DMS114 treated with DMSO at 0.1 percent for 48 hours (cell line): Measurements from ENCODE around the gene MAGEH1.
"Not testable (repeated sequence)": the region's sequence is repeated elsewhere in the genome, so short reads cannot be mapped to it uniquely, and the experiment has no call there.

Source experiments
- DNase-seq: peaks from one replicate; lab custom pipeline; 2025; ENCODE audit not compliant: unreplicated experiment; lab: John Stamatoyannopoulos, UW

MAGEH1 gene, protein sequence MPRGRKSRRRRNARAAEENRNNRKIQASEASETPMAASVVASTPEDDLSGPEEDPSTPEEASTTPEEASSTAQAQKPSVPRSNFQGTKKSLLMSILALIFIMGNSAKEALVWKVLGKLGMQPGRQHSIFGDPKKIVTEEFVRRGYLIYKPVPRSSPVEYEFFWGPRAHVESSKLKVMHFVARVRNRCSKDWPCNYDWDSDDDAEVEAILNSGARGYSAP

DNA sequence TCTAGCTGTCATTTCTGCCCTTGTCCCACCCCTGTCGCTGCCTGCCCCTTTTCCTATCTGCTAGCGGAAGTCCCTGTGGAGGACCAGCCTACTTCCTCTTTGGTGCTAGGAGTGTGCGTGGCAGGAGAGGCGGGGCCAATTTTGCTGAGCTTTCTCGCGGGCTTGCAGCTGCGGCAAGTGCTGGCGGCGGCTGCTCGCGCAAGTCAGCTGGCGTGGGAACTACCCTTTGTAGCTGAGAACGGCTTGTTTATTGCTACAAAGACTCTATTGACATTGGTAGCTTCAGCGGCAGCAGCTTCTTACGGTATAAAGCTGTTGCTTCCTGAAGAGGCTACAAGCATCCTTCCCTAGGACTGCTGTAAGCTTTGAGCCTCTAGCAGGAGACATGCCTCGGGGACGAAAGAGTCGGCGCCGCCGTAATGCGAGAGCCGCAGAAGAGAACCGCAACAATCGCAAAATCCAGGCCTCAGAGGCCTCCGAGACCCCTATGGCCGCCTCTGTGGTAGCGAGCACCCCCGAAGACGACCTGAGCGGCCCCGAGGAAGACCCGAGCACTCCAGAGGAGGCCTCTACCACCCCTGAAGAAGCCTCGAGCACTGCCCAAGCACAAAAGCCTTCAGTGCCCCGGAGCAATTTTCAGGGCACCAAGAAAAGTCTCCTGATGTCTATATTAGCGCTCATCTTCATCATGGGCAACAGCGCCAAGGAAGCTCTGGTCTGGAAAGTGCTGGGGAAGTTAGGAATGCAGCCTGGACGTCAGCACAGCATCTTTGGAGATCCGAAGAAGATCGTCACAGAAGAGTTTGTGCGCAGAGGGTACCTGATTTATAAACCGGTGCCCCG is at the start of gene MAGEH1:
Gene MAGEH1 (plus strand): TSS at position 138 of the 843 bp plus-strand sequence. CDS start 248 bp downstream, at position 386.
- DNase-seq: peak; percentile 82

DNA sequence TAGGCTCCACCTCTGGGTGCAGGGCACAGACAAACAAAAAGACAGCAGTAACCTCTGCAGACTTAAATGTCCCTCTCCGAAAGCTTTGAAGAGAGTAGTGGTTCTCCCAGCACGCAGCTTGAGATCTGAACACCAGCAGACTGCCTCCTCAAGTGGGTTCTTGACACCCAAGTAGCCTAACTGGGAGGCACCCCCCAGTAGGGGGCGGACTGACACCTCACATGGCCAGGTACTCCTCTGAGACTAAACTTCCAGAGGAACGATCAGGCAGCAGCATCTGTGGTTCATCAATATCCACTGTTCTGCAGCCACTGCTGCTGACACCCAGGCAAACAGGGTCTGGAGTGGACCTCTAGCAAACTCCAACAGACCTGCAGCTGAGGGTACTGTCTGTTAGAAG is 24.8 kb upstream of the MAGEH1 start:
- not testable (repeated sequence) for DNase-seq

DNA sequence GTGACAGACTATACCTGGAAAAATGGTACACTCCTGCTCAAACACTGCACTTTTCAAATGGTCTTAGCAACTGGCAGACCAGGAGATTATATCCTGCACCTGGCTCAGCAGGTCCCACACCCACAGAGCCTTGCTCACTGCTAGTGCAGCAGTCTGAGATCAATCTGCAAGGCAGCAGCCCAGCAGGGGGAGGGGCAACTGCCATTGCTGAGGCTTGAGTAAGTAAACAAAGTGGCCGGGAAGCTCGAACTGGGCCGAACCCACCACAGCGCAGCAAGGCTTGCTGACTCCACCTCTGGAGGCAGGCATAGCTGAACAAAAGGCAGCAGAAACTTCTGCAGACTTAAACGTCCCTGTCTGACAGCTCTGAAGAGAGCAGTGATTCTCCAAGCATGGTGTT is 8.5 kb upstream of the MAGEH1 start:
- DNase-seq: not testable (repeated sequence)

DNA sequence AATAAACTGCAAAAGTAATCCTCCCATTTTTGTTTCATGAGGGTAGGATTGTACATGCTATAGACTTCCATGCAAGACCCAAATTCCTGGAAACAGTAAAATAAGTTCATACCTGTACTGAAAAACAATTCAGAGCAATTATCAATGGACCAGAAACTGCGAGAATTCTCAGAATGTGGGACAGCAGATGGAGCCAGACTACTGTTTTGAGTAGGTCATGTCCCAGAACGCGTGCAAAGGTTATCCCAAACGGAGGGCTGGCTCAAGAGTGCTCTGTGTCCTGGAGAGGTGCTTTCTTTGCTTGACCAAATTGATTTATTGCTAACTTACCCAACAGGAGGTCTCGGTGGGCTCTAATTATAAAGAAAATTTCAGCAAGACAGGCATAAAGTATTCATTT is 1.7 kb upstream of the MAGEH1 start:
- peak; percentile 4 for DNase-seq

DNA sequence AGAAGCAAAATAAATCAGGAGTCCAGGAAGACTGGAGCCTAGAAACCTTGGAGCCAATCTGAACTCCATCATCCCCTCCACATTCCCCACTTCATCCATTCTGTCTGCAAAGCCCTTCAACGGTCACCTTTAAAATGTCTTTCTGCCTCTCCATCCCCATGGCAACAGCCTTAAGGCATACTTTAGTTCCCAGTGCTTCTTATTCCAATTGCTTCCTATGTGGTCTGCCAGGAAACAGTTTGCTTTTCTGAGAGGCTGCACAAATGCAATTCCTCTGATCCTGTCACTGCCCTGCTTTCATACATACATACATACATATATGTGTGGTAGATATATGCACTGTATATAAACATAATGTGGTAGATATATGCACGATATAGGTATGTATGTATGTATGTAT is 786 bp upstream of the MAGEH1 start:
- DNase-seq: no peak

DNA sequence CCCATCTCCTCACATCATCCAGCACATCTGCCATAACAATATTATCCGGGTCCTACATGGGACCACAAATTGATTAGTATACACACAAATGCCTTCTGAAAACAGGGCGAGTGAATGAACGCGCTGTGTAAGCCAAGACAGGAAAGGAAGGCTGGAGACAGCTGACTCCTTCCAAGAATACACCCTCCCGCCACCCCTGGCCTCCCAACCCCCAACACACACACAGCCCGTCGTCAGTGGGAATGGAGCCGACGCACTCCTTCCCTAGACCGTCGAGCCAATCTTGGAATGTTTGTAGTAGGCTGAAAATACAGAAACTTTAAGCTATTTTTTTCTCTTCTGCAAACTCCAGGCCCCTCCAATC is 319 bp upstream of the MAGEH1 start:
- DNase-seq: no peak

DNA sequence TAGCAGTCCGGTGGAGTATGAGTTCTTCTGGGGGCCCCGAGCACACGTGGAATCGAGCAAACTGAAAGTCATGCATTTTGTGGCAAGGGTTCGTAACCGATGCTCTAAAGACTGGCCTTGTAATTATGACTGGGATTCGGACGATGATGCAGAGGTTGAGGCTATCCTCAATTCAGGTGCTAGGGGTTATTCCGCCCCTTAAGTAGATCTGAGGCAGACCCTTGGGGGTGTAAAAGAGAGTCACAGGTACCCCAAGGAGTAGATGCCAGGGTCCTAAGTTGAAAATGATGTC is 852 bp downstream of the MAGEH1 start:
- DNase-seq: no peak

DNA sequence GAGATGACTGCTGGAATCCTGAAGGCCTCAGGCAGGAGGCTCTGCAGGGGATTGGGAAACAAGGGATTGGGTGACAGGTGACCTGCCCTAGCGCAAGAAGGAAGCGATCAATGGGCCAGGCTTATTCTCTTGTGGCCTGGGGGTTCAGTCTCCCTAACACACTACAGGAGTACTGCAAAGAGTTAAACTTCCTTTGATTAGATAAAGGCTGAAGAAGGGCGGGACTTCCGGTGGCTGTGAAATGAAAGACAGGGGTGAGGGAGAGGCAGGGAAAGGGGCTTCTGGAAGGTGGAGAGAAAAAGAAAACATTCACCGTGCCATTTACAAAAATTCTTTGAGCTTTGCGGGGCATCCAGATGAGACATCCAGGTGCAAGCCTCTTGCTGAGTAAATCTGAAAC is 3.8 kb downstream of the MAGEH1 start:
- not testable (repeated sequence) for DNase-seq

DNA sequence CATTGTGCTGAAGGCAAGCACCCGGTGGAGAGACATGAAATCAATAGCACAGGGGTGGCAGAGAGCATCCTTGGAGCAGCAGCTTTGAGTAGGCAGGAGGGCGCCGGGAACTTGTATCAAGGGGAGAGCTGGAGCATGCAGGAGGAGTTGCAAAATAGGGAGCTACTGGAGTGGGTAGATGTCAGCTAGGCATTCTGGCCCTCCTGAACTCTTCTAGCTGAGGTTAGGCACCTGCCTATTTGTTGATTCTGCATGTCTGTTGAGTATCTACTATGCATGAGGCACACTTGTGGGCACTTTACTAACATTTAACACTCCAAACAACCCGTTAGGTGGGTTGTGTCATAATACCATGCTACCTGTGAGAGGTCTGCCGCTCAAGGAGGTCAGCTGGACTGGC is 7.5 kb downstream of the MAGEH1 start:
- DNase-seq: not testable (repeated sequence)

DNA sequence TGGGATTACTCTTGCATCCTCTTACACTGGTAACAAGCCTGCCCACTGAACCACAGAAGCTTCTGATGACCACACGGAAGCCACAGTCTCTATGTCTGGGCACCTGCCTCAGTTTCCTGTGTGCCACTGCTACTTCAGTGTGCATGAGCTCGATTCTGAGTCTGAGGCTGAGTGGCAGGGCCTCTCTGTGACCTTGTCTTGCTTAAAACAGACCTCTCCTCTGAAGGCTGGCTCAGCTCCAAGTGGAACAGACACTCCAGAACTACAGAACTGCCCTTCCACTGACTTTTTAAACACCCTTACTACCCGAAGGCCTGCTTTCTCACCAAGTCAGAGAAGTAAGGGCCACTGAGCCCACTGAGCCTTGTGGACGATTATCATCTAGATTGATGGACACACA is 8.0 kb downstream of the MAGEH1 start:
- not testable (repeated sequence) for DNase-seq

DNA sequence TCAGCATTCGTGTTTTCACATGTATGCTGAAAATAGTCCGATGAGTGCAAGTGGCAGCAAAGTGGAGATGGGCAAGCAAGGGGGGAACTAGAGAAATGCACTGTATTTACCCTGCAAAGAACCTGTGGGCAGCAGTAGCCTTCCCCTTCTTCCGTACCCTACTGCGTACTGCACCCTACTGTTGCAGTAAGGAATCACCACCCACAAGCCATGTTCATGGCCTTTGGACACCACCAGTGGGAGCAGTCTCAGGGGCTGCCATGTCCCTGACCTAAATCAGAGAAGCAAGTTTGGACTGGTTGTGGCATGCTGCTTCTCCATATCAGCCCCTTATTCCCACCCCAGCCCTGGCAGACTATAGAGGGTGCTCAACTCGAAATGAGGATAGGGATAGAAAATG is 12.1 kb downstream of the MAGEH1 start:
- DNase-seq: not testable (repeated sequence)

DNA sequence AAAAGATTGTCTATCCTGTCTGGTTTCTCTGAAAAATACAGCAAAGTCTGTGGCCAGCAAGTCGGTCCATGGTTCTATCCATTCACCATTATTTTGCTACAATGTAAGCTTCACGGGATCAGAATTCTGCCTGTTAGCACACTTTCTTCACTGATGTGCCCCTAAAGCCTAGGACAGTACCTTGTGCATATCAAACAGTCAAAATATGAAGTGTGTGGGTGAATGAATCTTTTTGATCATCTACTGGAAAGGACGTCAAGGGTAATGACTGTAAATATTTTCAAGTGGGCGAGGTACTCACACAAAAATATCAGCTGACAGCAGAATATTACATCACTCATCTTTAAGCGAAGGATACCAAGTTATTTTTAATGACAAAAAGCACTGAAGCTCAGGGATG is 13.2 kb downstream of the MAGEH1 start:
- not testable (repeated sequence) for DNase-seq

DNA sequence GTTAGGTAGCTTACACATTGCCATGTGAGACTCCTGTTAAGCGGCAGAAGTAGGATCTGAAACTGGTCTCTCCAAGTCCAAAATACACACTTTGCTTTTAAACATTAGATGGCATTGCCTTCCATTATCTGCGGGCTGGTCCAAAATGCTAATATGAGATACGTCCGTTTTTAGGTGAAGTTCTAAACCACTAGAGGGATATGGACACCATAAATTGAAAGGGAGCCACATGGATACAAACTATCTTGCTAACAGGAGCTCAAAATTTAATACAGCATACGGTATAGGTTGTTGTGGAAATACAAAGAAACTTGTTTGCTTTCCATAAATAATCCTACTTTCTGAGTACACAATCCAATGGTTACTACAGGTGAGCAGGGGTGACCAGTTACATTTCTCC is 13.9 kb downstream of the MAGEH1 start:
- not testable (repeated sequence) for DNase-seq

DNA sequence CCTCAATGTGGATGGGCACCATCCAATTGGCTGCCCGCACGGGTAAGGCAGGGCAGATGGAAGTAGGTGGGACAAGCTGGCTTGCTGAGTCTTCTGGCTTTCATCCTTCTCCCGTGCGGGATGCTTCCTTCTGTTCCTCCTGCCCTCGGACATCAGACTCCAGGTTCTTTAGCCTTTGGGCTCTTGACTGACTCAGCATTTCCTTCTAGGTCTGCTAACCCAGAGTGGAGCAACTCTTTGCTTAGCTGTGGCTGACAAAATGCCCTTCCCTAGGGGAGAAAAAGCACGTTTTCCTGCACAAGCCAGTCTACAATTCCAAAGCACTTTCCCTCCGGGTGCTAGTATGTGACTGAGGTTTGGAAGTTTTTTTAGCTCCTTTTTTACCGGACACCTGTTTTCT is 28.0 kb downstream of the MAGEH1 start:
- DNase-seq: not testable (repeated sequence)

DNA sequence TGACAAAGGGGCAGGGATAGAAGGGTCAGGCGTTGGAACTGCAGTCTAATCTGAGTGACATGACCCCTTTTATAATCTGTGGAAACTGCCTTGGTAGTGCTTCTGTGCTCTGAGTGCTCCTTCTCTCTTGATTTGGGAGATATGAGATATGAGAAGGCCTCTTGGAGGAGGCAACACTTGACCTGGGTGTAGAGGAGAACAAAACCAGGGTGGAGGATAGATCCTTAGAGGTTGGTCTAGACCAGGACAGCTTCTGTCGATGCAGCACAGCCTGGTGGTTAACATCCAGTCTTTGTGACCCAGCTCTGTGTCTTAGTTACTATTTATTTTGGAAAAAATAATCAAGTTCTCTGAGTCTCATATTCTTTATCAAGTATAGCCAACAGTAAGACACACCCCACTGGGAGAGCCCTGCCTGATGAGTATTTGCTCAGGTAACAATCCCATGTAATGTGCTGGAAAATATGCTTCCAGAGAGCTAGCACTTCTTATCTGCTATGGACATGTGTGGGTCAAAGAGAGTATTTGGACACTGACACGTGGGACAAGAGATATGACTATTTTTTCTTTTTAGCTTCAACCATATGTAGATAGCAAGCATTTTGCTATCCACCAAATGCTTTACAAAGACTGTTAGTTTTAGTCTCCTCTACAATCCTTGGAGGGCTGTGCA is 28.6 kb downstream of the MAGEH1 start:
- no peak for DNase-seq

DNA sequence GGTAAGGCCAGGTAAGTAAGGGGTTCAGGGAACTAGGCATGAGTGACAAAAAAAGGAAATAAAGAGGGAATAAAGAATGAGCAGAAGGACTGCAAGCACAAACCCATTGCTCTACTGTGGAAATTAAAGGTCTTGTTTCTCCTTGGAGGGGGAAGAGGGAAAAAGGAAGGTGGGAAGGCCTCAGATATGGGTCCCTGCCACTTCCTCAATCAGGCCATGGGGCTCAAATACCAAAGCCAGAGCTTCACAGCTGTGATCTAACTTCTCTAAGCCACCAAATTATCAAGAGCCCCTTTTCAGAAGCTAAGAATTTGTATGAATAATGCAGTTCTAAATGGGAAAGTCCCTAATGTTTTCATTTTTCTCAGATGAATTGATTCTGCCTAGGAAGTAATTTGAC is 33.0 kb downstream of the MAGEH1 start:
- no peak for DNase-seq

DNA sequence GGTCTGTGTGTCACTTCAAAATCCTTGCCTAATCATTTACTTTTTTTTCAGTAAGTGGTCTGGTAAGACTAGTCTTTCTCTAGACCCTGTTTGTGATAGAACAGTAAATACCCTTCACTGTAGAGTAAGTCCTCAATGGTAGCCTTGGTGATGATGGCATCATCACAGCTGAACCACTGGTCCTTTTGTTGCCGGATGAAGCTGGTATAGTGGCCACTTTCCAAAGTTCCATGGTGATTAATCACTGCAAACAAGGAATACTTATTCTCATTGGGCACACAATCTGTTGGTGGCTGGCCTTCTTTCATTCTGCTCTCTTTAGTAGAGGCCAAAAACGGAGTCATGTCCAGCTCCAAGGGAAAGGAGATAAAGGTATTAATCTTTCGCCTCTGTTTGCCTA is 34.8 kb downstream of the MAGEH1 start:
- DNase-seq: no peak

DNA sequence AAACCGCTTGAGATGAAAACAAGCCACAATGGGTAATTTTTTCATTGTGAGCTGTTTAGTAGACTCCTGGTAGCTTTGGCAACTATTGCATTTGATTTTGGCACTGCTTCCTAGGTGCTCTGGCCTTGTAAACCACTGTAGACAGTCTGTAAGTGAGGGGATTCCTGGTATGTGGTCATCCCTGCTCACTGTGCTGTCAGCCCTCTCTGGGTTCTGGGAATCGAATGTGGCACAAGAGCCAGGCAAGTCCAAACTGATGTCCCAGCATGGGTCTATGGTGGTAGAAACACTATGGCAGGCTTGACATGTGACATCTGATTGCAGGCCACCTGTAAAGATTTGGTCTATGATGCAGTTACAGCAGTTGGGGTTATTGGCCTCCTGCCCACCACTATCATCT is 35.2 kb downstream of the MAGEH1 start:
- DNase-seq: no peak

DNA sequence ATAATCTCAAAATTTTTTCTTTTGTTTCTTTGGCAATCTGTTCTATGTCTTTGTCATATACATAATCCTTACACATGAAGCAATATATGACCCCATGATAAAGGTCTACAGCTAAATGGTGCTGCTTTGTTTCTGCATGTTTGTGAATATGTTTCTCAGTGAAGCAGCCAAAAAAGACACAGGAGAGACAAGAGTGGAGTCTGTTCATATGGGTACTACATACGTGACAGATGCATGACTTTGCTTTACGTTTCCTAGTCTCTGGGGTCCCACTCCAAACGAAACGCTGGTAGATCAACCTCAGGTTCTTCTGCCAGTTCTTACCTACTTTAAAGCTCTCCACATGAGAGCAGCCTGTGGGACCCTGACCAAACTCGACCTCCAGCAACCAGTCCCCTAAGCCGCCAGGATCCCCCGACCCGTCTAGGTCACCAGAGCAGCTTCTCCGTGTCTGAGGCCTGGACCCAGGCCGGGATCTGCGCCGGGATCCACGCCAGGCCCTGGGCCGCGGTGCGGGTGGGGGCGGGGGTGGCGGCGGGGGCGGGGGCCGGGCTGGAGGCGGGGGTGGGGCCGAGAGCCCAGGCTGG is 36.2 kb downstream of the MAGEH1 start:
- DNase-seq: no peak

DNA sequence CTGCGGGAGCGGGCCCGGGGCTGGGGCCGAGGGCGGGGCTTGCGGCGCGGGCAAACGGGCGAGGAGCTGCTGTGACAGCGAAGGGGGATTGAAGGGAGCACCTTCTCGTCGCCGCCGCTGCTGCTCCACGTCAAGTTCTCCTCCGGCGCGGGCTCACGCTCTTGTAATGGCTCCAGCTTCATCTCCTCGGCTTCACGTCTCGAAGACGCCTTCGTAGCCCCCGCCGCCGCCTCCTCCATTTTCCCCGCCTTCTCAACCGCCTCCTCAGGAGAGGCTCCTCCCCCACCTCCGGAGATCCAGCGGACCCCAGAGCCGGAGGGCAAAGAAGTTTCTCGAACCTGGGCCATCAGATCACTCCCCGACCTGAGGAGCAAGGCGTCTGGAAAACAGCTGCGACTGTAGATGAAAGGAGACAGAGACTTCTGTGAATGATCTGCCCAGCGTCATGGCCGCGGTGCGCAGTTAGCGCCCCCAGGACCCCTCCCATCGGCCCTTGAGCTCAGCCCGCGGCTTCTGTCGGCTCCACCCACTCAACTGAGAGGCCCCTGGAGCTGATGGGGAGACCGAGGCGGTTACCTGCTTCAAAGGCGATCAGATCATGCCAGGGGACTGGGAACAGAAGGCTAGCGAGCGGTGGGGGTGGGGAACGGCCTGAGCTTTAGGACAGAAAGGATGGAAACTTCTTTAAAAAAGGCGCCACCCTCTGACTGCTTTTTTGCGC is 36.8 kb downstream of the MAGEH1 start:
- DNase-seq: peak; percentile 70

DNA sequence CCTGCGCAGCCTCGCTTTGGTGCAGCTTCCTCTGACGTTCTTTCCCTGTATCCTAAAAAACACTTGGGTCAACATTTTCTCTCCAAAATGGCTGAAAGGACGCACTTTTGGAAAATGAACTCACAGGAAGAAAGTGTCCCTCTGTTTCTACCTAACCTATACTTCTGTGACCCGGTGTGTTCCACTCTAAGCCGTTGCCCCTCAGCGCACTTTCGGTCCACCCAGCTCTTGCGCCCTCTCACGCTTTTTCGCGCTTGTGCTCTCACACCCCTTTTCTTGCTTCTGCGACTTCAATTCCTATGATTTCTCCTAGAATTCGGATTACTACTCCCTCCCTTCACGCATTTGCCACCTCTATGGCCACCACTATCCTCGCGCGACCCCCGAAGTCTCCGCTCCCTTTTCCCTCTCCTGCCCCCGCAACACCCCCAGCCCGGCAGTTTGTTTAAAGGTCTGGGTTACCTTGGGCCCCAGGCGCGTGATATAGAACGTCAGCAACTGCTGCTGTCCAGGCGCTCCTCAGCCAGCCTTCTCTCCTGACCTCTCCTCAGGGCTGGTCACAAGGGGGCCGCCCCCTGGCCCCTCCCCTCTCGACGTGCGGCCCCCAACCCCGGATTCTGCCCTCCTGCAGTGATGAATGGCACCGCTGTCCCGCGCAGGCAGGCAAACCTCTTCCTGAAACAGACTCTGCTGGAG is 37.5 kb downstream of the MAGEH1 start, which contains the start of gene USP51:
Gene USP51 (minus strand): TSS at position 535 of the 696 bp plus-strand sequence. CDS start 909 bp downstream, outside the sequence.
- no peak for DNase-seq
